Right cardiac atrium (tissue), 5 donors: ENCODE measurements around the gene SAFB. TPM values are rescaled to one million over a fixed set of nuclear protein-coding genes. Genes with fewer than 3 reads are reported as not detected.
A peak's percentile ranks its signal among the peaks of the same experiment; 100 is the strongest.

Source experiments
- ATAC-seq, 2 donors: fragments of 200-7000 bp; cut with Tn5 transposase; one replicate each; pipeline versions ENCODE4 v1.8.0 to v1.9.1; 2020; ENCODE audit warnings: moderate library complexity in 2 of 2, mild to moderate bottlenecking in 1 of 2
- DNase-seq, 3 donors: peaks; one replicate each; pipeline ENCODE4 v3.0.0-alpha.2; 2020
- H3K27ac ChIP-seq: one replicate; pipeline ENCODE4 v1.5.1; 2013; ENCODE audit warnings: mild to moderate bottlenecking, low read length, control low read depth, moderate library complexity
- H3K27me3 ChIP-seq: one replicate; pipeline ENCODE4 v1.6.1; 2013; ENCODE audit not compliant: control insufficient read depth, insufficient read depth
- H3K4me1 ChIP-seq: one replicate; pipeline ENCODE4 v1.6.1; 2013; ENCODE audit warnings: low read length; ENCODE audit not compliant: control insufficient read depth, insufficient read depth
- H3K4me3 ChIP-seq: one replicate; pipeline ENCODE4 v1.5.1; 2013; ENCODE audit warnings: low read length, control low read depth
- H3K9me3 ChIP-seq: one replicate; pipeline ENCODE4 v1.6.1; 2013; ENCODE audit warnings: low read length; ENCODE audit not compliant: control insufficient read depth
- WGBS: extraction: QIAGEN DNeasy Blood & Tissue Kit; methylation state at CpG from one replicate; pipeline ENCODE4 v1.1.7; 2013; 5-methylcytosine and 5-hydroxymethylcytosine counted together
- intact Hi-C, 4 donors: fragments of 100-400 bp; cut with DNase I; formaldehyde crosslinking; loops; one replicate each; pipeline versions ENCODE4 v1.11.0 to v1.14.0; 2022 to 2023
- polyA plus RNA-seq: library from polyadenylated mRNA; stranded (reverse); fragments of 200-250 nt; gene quantifications from one replicate; pipeline ENCODE4 v1.2.3, GENCODE V29; 2013
- total RNA-seq, 4 donors: library from RNA; stranded (reverse); fragmentation: NEBNext Ultra II Directional; extraction: Animal tissue kit (Norgen Biotek cat#: 25700); gene quantifications; one replicate each; pipeline ENCODE4 v1.2.1, GENCODE V29; 2021
- donor health status: healthy with polysubstance abuse.
- donor health status: DM: no; HTN: yes; CAD: no.
- donor health status: DM: no; HTN: no; CAD: no.
- donor health status: DM: no; HTN: yes; CAD: no; lungs with severe emphysema.
- donor health status: DM: yes; HTN: yes; CAD: no.

Gene SAFB
- total and polyA plus RNA-seq, 5 donors = 48.4 to 65.0 (median 61.7) TPM

DNA sequence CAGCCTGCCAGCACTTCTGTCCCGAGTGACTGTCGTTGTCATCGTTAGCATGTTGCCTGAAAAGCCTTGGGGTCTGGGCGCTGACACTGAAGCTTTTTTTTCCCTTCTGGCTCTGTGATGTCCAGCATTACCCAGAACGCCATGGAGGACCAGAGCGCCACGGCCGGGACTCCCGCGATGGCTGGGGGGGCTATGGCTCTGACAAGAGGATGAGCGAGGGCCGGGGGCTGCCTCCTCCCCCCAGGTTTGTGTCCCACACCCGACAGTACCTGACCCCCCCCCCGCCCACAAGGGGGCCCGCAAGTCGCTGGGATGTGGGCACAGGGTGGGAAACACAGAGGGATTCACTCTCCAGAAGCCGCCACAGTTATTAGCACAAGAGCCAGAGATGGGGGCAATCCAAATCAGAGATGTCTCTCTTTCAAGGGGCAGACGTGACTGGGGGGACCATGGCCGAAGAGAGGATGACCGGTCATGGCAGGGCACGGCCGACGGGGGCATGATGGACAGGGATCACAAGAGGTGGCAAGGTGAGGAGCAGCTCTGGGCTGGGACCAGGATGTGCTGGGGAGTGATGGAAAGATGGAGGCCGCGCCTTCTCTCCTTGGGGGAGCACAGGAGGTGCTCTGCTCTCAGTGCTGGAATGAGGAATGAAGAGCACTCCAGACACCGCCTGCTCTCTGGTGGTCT lies 44.2 kb downstream of the SAFB start:
- DNase-seq (peak in 1 of 3 donors; percentile 59), ATAC-seq (peak; percentile 5 to 10)
- Histone ChIP-seq H3K27ac (no peak overlapping the region), H3K27me3 (no peaks in the 10 kb centered on the region), H3K9me3 (no peaks in the 10 kb centered on the region), H3K4me1 (no peaks in the 10 kb centered on the region), H3K4me3 (no peak overlapping the region)
- intact Hi-C loops = no loop called here
- 85% methylated on average over 26 of the region's 26 CpGs for WGBS

DNA sequence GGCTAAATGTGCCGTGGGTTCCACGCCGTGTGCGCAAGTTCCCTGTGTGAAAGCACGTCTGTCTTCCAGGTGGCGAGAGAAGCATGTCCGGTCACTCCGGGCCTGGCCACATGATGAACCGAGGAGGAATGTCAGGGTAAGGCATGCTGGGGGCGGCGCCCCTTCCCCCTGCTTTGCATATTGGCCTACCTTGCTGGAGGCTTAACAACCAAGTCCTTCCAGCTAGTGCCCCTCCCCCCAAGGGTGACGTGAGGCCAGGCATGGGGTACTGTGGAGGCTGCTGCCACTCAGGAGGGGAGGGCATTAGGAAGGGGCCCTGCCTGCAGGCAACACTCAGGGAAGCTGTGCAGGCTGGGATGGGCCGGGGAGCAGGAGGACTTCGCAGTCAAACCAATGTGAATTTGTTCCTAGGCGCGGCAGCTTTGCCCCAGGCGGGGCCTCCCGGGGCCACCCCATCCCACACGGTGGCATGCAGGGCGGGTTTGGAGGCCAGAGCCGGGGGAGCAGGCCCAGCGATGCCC lies 44.9 kb downstream of the SAFB start:
- H3K27ac ChIP-seq = no peak overlapping the region
- intact Hi-C loops = no loop called here
- ATAC-seq = peak in 1 of 2 donors; percentile 7
- H3K4me1 ChIP-seq = no peaks in the 10 kb centered on the region
- no peaks in the 10 kb centered on the region for H3K9me3 ChIP-seq
- DNase-seq = no peak
- no peaks in the 10 kb centered on the region for H3K27me3 ChIP-seq
- 86% methylated on average over 22 of the region's 22 CpGs for WGBS
- H3K4me3 ChIP-seq = no peak overlapping the region

- intact Hi-C loops = no loop called here
- Histone ChIP-seq H3K27me3 (no peaks in the 10 kb centered on the region), H3K9me3 (no peaks in the 10 kb centered on the region), H3K27ac (no peak overlapping the region), H3K4me3 (no peak overlapping the region), H3K4me1 (no peaks in the 10 kb centered on the region)
- 81% methylated on average over 11 of the region's 11 CpGs for WGBS
- DNase-seq (no peak), ATAC-seq (peak in 1 of 2 donors; percentile 9)
Observed at GRCh38 chr19:5669212-5669611, 46.3 kb downstream of the SAFB start.

- intact Hi-C loops = no loop called here
- peaks cover 4% of the 10 kb centered on the region for H3K4me1 ChIP-seq
- ATAC-seq (no peak), DNase-seq (peak in 1 of 3 donors; percentile 2)
- 97% methylated on average over 7 of the region's 7 CpGs for WGBS
- no peaks in the 10 kb centered on the region for H3K27me3 ChIP-seq
- H3K27ac ChIP-seq = no peak overlapping the region
- no peak overlapping the region for H3K4me3 ChIP-seq
- H3K9me3 ChIP-seq = no peaks in the 10 kb centered on the region
Observed at GRCh38 chr19:5671600-5671999, 48.7 kb downstream of the SAFB start.

DNA sequence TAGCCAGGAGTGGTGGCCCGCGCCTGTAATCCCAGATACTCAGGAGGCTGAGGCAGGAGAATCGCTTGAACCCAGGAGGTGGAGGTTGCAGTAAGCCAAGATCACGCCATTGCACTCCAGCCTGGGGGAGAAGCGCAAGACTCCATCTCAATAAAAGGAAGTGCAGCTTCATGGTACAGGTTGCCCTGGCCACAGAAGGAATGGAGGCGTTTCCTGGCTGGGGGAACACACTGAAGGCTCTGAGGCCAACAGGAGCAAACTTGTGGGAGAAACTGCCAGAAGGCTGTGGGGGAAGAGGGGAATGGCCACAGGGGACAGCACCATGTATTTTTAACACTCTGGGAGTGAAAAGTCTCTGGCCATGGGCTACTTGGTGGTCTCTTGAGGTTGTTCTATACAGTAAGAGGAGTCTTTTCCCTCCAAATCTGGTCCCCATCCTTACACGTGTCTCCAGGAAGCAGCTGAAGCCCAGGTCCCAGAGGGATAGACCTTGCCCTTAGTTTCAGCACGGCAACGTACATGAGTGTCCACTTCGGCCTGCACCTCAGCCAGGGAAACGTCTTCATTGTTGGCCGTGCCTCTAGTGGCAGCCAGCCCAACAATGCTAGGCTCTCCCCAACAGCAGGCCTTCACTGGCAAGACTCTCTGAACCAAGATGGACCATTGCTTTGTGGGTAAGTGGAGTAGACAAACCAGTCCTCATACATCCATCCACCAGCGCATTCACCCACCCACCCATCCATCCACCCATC lies 50.0 kb downstream of the SAFB start:
- H3K4me3 ChIP-seq = no peak overlapping the region
- intact Hi-C loops = no loop called here
- no peaks in the 10 kb centered on the region for H3K9me3 ChIP-seq
- H3K27ac ChIP-seq = no peak overlapping the region
- H3K4me1 ChIP-seq = peaks cover 4% of the 10 kb centered on the region
- H3K27me3 ChIP-seq = no peaks in the 10 kb centered on the region
- WGBS = 82% methylated on average over 13 of the region's 13 CpGs
- peak in 2 of 3 donors; percentile 6 to 16 for DNase-seq
- ATAC-seq = no peak

- no peak for DNase-seq
- intact Hi-C loops = no loop called here
Observed at GRCh38 chr19:5673752-5674151, 50.9 kb downstream of the SAFB start.

DNA sequence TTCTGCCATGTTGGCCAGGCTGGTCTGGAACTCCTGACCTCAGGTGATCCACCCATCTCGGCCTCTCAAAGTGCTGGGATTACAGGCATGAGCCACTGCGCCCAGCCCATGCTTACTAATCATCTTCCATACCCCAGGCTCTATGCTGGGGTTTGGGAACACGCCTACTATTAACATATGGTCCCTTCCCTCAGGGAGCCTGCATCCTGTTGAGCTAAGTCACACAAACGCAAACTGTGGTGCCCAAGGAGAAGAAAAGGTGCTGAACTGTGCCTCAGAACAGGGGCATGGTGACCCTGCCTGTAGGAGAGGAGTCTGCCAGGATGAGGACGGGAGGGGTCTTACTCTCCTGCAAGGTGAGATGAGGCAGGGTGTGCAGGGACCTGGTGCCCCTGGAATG lies 51.8 kb downstream of the SAFB start:
- Histone ChIP-seq H3K4me1 (peaks cover 9% of the 10 kb centered on the region), H3K27me3 (no peaks in the 10 kb centered on the region), H3K27ac (no peak overlapping the region), H3K4me3 (no peak overlapping the region), H3K9me3 (no peaks in the 10 kb centered on the region)
- ATAC-seq = no peak
- intact Hi-C loops = no loop called here
- WGBS = 85% methylated on average over 5 of the region's 5 CpGs
- peak in 1 of 3 donors; percentile 9 for DNase-seq

More at GRCh38 chr19:5673752-5674151, 50.9 kb downstream of the SAFB start:
- Histone ChIP-seq H3K27ac (no peak overlapping the region), H3K27me3 (no peaks in the 10 kb centered on the region), H3K4me1 (peaks cover 4% of the 10 kb centered on the region), H3K4me3 (no peak overlapping the region), H3K9me3 (no peaks in the 10 kb centered on the region)
- ATAC-seq = no peak
- 100% methylated on average over 1 of the region's 1 CpG for WGBS

DNA sequence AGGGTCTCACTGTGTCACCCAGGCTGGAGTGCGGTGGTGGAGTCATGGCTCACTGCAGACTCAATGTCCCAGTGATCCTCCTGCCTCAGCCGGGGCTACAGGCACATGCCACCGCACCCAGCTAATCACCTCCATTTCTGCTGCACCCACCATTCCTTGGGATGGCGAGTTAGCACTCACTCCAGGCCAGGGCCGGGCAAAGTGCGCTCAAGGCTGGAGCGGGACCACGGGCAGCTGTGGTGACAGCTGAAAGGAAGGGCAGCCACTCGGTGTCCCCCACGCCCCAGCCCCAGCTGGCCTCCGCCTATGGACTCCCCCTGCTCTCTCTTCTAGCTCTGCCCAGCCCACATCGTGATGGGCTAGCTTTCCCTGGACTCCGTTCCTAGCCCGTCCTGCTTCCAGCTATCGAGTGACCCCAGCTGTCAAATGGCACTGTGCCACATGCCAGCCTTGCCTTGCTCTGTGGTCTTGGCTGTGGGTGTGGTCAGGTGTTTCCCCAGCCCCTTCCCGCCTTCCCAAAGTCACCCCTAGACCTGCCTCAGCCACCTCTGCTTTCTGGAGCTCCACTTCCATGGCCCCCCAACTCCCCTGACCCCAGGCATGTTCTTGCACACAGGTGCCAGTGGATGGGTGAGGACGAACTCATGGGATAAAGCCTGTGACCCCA lies 53.4 kb downstream of the SAFB start:
- ATAC-seq (no peak), DNase-seq (peak in 1 of 3 donors; percentile 55)
- intact Hi-C loops = no loop called here
- WGBS = 65% methylated on average over 17 of the region's 17 CpGs
- Histone ChIP-seq H3K27ac (no peak overlapping the region), H3K4me3 (no peak overlapping the region), H3K9me3 (no peaks in the 10 kb centered on the region), H3K27me3 (no peaks in the 10 kb centered on the region), H3K4me1 (peaks cover 12% of the 10 kb centered on the region)

DNA sequence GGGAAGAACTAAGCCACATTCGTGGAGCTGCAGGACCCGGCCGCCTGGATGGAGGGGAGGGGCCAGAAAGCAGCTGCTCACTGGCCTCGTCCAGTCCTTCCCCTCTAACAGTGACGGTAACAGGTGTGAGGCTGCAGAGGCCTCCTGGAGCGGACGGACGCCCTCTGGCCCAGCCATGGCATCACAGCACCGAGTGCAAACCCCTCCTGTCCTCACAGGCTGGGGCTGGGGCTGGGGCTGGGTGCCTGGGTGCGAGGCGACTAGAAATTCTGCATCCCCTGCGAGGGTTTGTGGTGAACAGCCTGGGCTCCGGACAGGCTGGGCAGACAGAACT lies 53.9 kb downstream of the SAFB start:
- Histone ChIP-seq H3K9me3 (no peaks in the 10 kb centered on the region), H3K4me1 (peaks cover 13% of the 10 kb centered on the region), H3K4me3 (no peak overlapping the region), H3K27me3 (no peaks in the 10 kb centered on the region), H3K27ac (no peak overlapping the region)
- ATAC-seq = no peak
- WGBS = 64% methylated on average over 13 of the region's 13 CpGs
- DNase-seq = peak in 1 of 3 donors; percentile 57
- intact Hi-C loops = no loop called here

- no peak for ATAC-seq
- Histone ChIP-seq H3K4me1 (peaks cover 13% of the 10 kb centered on the region), H3K27me3 (no peaks in the 10 kb centered on the region), H3K9me3 (no peaks in the 10 kb centered on the region), H3K27ac (no peak overlapping the region), H3K4me3 (no peak overlapping the region)
- peak in 1 of 3 donors; percentile 43 for DNase-seq
- WGBS = 92% methylated on average over 10 of the region's 10 CpGs
- intact Hi-C loops = no loop called here
Observed at GRCh38 chr19:5677136-5677535, 54.3 kb downstream of the SAFB start.

DNA sequence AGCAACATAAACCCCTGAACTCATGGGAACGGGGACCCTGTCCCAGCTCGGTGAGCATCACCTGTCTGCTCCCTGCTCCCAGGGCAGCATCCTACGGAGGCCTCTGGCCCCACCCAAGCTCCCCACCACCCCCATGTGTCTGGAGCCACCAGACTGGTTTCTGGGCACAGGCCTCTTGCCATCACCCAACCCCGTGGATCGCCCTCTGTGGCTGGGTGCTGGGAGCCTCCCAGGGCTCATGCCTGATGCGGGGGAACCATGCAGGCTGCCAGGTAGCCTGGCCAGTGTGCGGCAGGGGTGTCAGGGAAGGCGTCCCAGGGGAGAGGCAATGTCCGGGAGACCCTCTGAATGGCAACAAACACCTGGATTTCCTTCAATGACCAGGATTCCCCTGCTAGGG lies 54.7 kb downstream of the SAFB start:
- ATAC-seq = no peak

More for the DNA sequence above, 54.7 kb downstream of the SAFB start:
- Histone ChIP-seq H3K27ac (no peak overlapping the region), H3K4me3 (no peak overlapping the region), H3K27me3 (no peaks in the 10 kb centered on the region), H3K9me3 (no peaks in the 10 kb centered on the region), H3K4me1 (peaks cover 13% of the 10 kb centered on the region)
- 88% methylated on average over 9 of the region's 9 CpGs for WGBS
- peak in 1 of 3 donors; percentile 51 for DNase-seq
- intact Hi-C loops = no loop called here
